GM12891 (cell line): Measurements from ENCODE around the gene ABLIM2.

Experiments used
- PAX5 ChIP-seq: IDR thresholded peaks from 2 replicates; pipeline ENCODE4 v1.6.1; 2011; ENCODE audit warnings: low read length, moderate library complexity, mild to moderate bottlenecking; ENCODE audit not compliant: insufficient read depth, severe bottlenecking
- POLR2A ChIP-seq: IDR thresholded peaks from 2 replicates; pipeline ENCODE4 v1.6.1; 2011; ENCODE audit warnings: low read depth, low read length, control low read depth
- POLR2AphosphoS5 ChIP-seq: IDR thresholded peaks from 2 replicates; pipeline ENCODE4 v1.6.1; 2011; ENCODE audit warnings: low read depth, low read length, control low read depth
- POU2F2 ChIP-seq: IDR thresholded peaks from 2 replicates; pipeline ENCODE4 v1.6.1; 2011; ENCODE audit warnings: low read depth, mild to moderate bottlenecking, control low read depth, low read length, moderate library complexity
- SPI1 ChIP-seq: IDR thresholded peaks from 2 replicates; pipeline ENCODE4 v1.6.1; 2011; ENCODE audit warnings: low read depth, low read length, control low read depth
- TAF1 ChIP-seq: IDR thresholded peaks from 2 replicates; pipeline ENCODE4 v1.6.1; 2011; ENCODE audit warnings: low read depth, low read length, control low read depth

DNA sequence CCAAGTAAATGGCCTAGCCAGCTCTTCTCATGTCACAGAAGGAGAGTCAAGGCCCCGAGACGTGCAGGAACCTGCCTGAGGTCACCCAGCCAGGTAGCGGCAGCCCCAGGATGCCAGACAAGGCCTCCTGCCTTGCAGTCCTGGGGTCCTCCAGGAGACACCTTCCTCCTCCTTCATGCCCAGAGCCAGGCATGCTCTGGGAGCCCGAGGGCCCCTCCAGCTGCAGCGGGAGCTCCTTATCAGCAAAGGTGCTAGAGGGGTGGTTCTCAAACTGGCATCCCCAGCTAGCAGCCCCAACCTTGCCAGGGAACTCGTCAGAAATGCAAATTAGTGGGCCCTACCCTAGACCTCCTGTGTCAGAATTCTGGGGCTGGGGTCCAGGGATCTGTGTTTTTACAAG lies 162.7 kb downstream of the ABLIM2 start:
- TF ChIP-seq TAF1, result no peak
- TF ChIP-seq POLR2AphosphoS5, result no peak
- TF ChIP-seq POLR2A, result no peak
- no peak for TF ChIP-seq SPI1
- no peak for TF ChIP-seq PAX5
- TF ChIP-seq POU2F2, result no peak
